ENCODE results near the gene ATP6V0A4. TPM values are rescaled to one million over a fixed set of nuclear protein-coding genes. Genes with fewer than 3 reads are reported as not detected.

Gene ATP6V0A4
- polyA plus RNA-seq, 1 of the 3 experiments (the other 2 are of a cell fraction) = not detected

DNA sequence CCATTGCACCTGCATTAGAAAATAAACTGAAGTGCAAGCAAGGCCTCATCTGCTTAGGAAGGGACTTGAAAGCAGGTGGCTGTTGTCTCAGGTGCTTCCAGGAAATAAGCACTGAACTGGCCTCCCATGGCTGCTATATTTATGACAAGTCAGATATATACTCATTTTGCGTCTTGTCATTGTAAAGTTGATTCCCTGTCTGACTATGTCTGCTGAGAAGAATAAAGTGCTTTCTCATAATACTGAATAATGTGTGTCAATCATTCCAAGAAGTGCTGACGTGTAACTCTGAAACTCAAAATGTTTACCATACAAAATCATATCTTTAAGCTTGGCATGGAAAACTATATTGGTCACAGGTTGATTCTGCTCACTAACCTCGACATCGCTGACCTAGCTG is 51.9 kb downstream of the ATP6V0A4 start:
- H3K27ac ChIP-seq (ENCODE audit: low read depth in 2 of 2, low read length in 1 of 2) = no peak overlapping the region
- ChIA-PET CTCF (interaction anchor here (0.5 kb wide), 1 partner anchor 38 kb away, joined by 3 read pairs; no protein-coding TSS in a partner anchor), POLR2A (no interaction called here)
- H2AFZ ChIP-seq (ENCODE audit: low read depth) = no peak overlapping the region
- TF ChIP-seq MEF2A (IDR thresholded peaks at IDR 0.05; ENCODE audit: borderline replicate concordance, low read depth) (no peak), MXI1 (IDR thresholded peaks at IDR 0.05; ENCODE audit: low read depth, low read length) (no peak), SIN3A (IDR thresholded peaks at IDR 0.05; ENCODE audit: borderline replicate concordance, low read depth, low read length) (no peak), NRF1 (IDR thresholded peaks at IDR 0.05; ENCODE audit: low read depth, low read length) (no peak), NFIC (IDR thresholded peaks at IDR 0.05; ENCODE audit: borderline replicate concordance) (no peak)
- TF ChIP-seq, protein P1, sequence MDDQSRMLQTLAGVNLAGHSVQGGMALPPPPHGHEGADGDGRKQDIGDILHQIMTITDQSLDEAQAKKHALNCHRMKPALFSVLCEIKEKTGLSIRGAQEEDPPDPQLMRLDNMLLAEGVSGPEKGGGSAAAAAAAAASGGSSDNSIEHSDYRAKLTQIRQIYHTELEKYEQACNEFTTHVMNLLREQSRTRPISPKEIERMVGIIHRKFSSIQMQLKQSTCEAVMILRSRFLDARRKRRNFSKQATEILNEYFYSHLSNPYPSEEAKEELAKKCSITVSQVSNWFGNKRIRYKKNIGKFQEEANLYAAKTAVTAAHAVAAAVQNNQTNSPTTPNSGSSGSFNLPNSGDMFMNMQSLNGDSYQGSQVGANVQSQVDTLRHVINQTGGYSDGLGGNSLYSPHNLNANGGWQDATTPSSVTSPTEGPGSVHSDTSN (IDR thresholded peaks at IDR 0.05) = no peak
- TF ChIP-seq, protein P2, sequence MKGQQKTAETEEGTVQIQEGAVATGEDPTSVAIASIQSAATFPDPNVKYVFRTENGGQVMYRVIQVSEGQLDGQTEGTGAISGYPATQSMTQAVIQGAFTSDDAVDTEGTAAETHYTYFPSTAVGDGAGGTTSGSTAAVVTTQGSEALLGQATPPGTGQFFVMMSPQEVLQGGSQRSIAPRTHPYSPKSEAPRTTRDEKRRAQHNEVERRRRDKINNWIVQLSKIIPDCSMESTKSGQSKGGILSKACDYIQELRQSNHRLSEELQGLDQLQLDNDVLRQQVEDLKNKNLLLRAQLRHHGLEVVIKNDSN (IDR thresholded peaks at IDR 0.05; ENCODE audit: borderline replicate concordance, low read depth) = no peak
- H3K4me2 ChIP-seq = no peak overlapping the region
- no peaks in the 10 kb centered on the region for H4K20me1 ChIP-seq (ENCODE audit: insufficient read depth)
- no peak overlapping the region for H3K9ac ChIP-seq
- no peaks in the 10 kb centered on the region for H3K9me2 ChIP-seq
- H3K4me3 ChIP-seq (ENCODE audit: low read depth in 2 of 2, low read length in 1 of 2) = no peak overlapping the region
- 63% methylated on average over 4 of the region's 4 CpGs for WGBS (ENCODE audit: low lambda C conversion rate)
- H3F3A ChIP-seq (replicated peaks; ENCODE audit: insufficient read depth) = no peaks in the 10 kb centered on the region
- H3K4me1 ChIP-seq (ENCODE audit: control insufficient read depth in 1 of 2, insufficient read depth in 2 of 2, low read depth in 1 of 2, low read length in 1 of 2) = peaks cover 0 to 2% of the 10 kb centered on the region in 2 experiments; a peak in 1 of 4 replicates
- H3K9me3 ChIP-seq = no peaks in the 10 kb centered on the region
- DNase-seq = no peak
- no peaks in the 10 kb centered on the region for H3K27me3 ChIP-seq (ENCODE audit: insufficient read depth)
- no peaks in the 10 kb centered on the region for H3K79me2 ChIP-seq (ENCODE audit: insufficient read depth)
- H3K36me3 ChIP-seq (replicated peaks in 1 of 2; ENCODE audit: control insufficient read depth in 1 of 2, insufficient read depth in 2 of 2, low read length in 1 of 2) = no peaks in the 10 kb centered on the region

DNA sequence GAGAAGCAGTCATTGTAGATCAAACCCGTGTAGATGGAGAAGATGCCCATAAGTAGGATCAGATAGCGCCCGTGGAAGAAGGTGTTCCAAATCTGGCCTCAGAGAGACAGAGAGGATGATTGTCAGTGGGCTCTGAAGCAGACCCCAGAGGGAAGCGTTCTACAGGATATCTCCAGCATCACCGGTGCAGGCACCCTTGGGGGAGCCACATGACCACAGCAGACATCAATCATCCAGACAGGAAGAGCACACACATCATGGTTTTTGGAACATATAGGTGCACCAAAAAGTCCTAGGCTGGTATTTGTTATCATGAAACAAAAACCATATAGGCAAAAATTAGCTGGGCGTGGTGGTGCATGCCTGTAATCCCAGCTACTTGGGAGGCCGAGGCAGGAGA is 52.8 kb downstream of the ATP6V0A4 start:
- Histone ChIP-seq H3F3A (replicated peaks; ENCODE audit: insufficient read depth) (no peaks in the 10 kb centered on the region), H3K27ac (ENCODE audit: low read depth in 2 of 2, low read length in 1 of 2) (no peak overlapping the region), H3K36me3 (replicated peaks in 1 of 2; ENCODE audit: control insufficient read depth in 1 of 2, insufficient read depth in 2 of 2, low read length in 1 of 2) (no peaks in the 10 kb centered on the region), H3K79me2 (ENCODE audit: insufficient read depth) (no peaks in the 10 kb centered on the region), H4K20me1 (ENCODE audit: insufficient read depth) (no peaks in the 10 kb centered on the region), H3K4me1 (ENCODE audit: control insufficient read depth in 1 of 2, insufficient read depth in 2 of 2, low read depth in 1 of 2, low read length in 1 of 2) (peaks cover 0 to 2% of the 10 kb centered on the region in 2 experiments; a peak in 1 of 4 replicates), H2AFZ (ENCODE audit: low read depth) (no peak overlapping the region), H3K9ac (no peak overlapping the region), H3K9me3 (no peaks in the 10 kb centered on the region), H3K4me2 (no peak overlapping the region), H3K4me3 (ENCODE audit: low read depth in 2 of 2, low read length in 1 of 2) (no peak overlapping the region), H3K27me3 (ENCODE audit: insufficient read depth) (no peaks in the 10 kb centered on the region), H3K9me2 (no peaks in the 10 kb centered on the region)
- ChIA-PET POLR2A (no interaction called here), CTCF (no interaction called here)
- no peak for DNase-seq
- TF ChIP-seq NFIC (IDR thresholded peaks at IDR 0.05; ENCODE audit: borderline replicate concordance) (no peak), RXRA (IDR thresholded peaks at IDR 0.05; ENCODE audit: borderline replicate concordance, low read depth) (no peak), RAD21 (IDR thresholded peaks at IDR 0.05; ENCODE audit: low read length) (no peak), SMC3 (IDR thresholded peaks at IDR 0.05; ENCODE audit: low read depth, low read length) (no peak), CHD2 (IDR thresholded peaks at IDR 0.05; ENCODE audit: low read length, partially characterized antibody) (no peak), FOXJ3 (CRISPR knock-in tag; IDR thresholded peaks at IDR 0.05) (no peak)
- TF ChIP-seq, protein P3, sequence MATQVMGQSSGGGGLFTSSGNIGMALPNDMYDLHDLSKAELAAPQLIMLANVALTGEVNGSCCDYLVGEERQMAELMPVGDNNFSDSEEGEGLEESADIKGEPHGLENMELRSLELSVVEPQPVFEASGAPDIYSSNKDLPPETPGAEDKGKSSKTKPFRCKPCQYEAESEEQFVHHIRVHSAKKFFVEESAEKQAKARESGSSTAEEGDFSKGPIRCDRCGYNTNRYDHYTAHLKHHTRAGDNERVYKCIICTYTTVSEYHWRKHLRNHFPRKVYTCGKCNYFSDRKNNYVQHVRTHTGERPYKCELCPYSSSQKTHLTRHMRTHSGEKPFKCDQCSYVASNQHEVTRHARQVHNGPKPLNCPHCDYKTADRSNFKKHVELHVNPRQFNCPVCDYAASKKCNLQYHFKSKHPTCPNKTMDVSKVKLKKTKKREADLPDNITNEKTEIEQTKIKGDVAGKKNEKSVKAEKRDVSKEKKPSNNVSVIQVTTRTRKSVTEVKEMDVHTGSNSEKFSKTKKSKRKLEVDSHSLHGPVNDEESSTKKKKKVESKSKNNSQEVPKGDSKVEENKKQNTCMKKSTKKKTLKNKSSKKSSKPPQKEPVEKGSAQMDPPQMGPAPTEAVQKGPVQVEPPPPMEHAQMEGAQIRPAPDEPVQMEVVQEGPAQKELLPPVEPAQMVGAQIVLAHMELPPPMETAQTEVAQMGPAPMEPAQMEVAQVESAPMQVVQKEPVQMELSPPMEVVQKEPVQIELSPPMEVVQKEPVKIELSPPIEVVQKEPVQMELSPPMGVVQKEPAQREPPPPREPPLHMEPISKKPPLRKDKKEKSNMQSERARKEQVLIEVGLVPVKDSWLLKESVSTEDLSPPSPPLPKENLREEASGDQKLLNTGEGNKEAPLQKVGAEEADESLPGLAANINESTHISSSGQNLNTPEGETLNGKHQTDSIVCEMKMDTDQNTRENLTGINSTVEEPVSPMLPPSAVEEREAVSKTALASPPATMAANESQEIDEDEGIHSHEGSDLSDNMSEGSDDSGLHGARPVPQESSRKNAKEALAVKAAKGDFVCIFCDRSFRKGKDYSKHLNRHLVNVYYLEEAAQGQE (IDR thresholded peaks at IDR 0.05; ENCODE audit: low read depth, low read length) = no peak
- TF ChIP-seq, protein P4, sequence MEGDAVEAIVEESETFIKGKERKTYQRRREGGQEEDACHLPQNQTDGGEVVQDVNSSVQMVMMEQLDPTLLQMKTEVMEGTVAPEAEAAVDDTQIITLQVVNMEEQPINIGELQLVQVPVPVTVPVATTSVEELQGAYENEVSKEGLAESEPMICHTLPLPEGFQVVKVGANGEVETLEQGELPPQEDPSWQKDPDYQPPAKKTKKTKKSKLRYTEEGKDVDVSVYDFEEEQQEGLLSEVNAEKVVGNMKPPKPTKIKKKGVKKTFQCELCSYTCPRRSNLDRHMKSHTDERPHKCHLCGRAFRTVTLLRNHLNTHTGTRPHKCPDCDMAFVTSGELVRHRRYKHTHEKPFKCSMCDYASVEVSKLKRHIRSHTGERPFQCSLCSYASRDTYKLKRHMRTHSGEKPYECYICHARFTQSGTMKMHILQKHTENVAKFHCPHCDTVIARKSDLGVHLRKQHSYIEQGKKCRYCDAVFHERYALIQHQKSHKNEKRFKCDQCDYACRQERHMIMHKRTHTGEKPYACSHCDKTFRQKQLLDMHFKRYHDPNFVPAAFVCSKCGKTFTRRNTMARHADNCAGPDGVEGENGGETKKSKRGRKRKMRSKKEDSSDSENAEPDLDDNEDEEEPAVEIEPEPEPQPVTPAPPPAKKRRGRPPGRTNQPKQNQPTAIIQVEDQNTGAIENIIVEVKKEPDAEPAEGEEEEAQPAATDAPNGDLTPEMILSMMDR (IDR thresholded peaks at IDR 0.05) = no peak
- TF ChIP-seq, protein P5, sequence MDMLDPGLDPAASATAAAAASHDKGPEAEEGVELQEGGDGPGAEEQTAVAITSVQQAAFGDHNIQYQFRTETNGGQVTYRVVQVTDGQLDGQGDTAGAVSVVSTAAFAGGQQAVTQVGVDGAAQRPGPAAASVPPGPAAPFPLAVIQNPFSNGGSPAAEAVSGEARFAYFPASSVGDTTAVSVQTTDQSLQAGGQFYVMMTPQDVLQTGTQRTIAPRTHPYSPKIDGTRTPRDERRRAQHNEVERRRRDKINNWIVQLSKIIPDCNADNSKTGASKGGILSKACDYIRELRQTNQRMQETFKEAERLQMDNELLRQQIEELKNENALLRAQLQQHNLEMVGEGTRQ (IDR thresholded peaks at IDR 0.05; ENCODE audit: borderline replicate concordance, low read depth, low read length) = no peak
- whole genome bisulfite sequencing (ENCODE audit: low lambda C conversion rate) = 53% methylated on average over 7 of the region's 7 CpGs
